OCI-LY7 (cell line): ENCODE results near the gene IQCC. TPM values are rescaled to one million over a fixed set of nuclear protein-coding genes. Genes with fewer than 3 reads are reported as not detected.

ENCODE experiments used
- BruUV-seq: library from RNA; stranded (reverse); fragments of 400-500 nt; replicated peaks from 2 replicates; lab custom pipeline; 2021; lab: Mats Ljungman, UMichigan
- CTCF ChIA-PET: fragments of 300-600 bp; sonication (Branson Sonifier 250); formaldehyde crosslinking; loops from one replicate; lab custom pipeline; 2022; ENCODE audit warnings: antibody characterized with exemption; ENCODE audit not compliant: unreplicated experiment; lab: Charles Lee
- POLR2A ChIA-PET: fragments of 300-600 bp; sonication (Branson Sonifier 250); formaldehyde crosslinking; loops from one replicate; lab custom pipeline; 2022; ENCODE audit warnings: antibody characterized with exemption; lab: Charles Lee
- DNase-seq: peaks from one replicate; pipeline ENCODE4 v3.0.0-alpha.2; 2015; ENCODE audit warnings: low spot score
- H2AFZ ChIP-seq: fragments of 200-600 bp; sonication (generic), shearing (Covaris generic); 2 replicates; pipeline ENCODE4 v1.6.1; 2014; ENCODE audit warnings: mild to moderate bottlenecking, antibody characterized with exemption, low read length, moderate library complexity
- H3K27ac ChIP-seq: fragments of 200-600 bp; sonication (generic); 2 replicates; pipeline ENCODE4 v1.5.1; 2014; ENCODE audit warnings: mixed run types, low read depth, mild to moderate bottlenecking, moderate library complexity, low read length, inconsistent platforms; ENCODE audit not compliant: poor library complexity, severe bottlenecking
- H3K36me3 ChIP-seq: fragments of 200-600 bp; sonication (generic); 2 replicates; pipeline ENCODE4 v1.6.1; 2014; ENCODE audit warnings: mild to moderate bottlenecking, antibody characterized with exemption, low read length, moderate library complexity, mixed read lengths; ENCODE audit not compliant: insufficient read depth
- H3K4me1 ChIP-seq: fragments of 200-600 bp; sonication (generic); 2 replicates; pipeline ENCODE4 v1.5.1; 2014; ENCODE audit warnings: mild to moderate bottlenecking, low read length; ENCODE audit not compliant: insufficient read depth, poor library complexity, severe bottlenecking
- H3K4me2 ChIP-seq: fragments of 200-600 bp; sonication (generic); 2 replicates; pipeline ENCODE4 v1.6.1; 2014; ENCODE audit warnings: mild to moderate bottlenecking, low read length
- H3K4me3 ChIP-seq: fragments of 200-600 bp; sonication (generic); 2 replicates; pipeline ENCODE4 v1.5.1; 2014; ENCODE audit warnings: mild to moderate bottlenecking, low read depth, low read length; ENCODE audit not compliant: poor library complexity, severe bottlenecking
- H3K79me2 ChIP-seq: fragments of 200-600 bp; sonication (generic); 2 replicates; pipeline ENCODE4 v1.6.1; 2016; ENCODE audit warnings: low read depth, mild to moderate bottlenecking, low read length, moderate library complexity, mixed read lengths; ENCODE audit not compliant: insufficient read depth
- H3K9me2 ChIP-seq: fragments of 200-600 bp; sonication (generic); 2 replicates; pipeline ENCODE4 v1.6.1; 2016; ENCODE audit warnings: mild to moderate bottlenecking, low read length, mixed read lengths; ENCODE audit not compliant: insufficient read depth
- H3K9me3 ChIP-seq: fragments of 200-600 bp; sonication (generic); 2 replicates; pipeline ENCODE4 v1.6.1; 2014; ENCODE audit warnings: mild to moderate bottlenecking, mixed run types, low read length, mixed read lengths
- H4K20me1 ChIP-seq: fragments of 200-600 bp; sonication (generic); 2 replicates; pipeline ENCODE4 v1.6.1; 2014; ENCODE audit warnings: mild to moderate bottlenecking, antibody characterized with exemption, low read length, moderate library complexity, mixed read lengths; ENCODE audit not compliant: insufficient read depth
- EZH2phosphoT487 ChIP-seq: fragments of 200-600 bp; sonication (generic); IDR thresholded peaks from 2 replicates; pipeline ENCODE4 v1.6.1; 2018; ENCODE audit warnings: low read depth, borderline replicate concordance, mild to moderate bottlenecking, mixed run types, antibody characterized with exemption, low read length, moderate library complexity, mixed read lengths
- intact Hi-C: fragments of 100-400 bp; cut with micrococcal nuclease; formaldehyde crosslinking; loops from one replicate; pipeline ENCODE4 v1.10.0; 2022; ENCODE audit not compliant: unreplicated experiment
- total RNA-seq, 2 experiments: library from RNA; depleted of rRNA in 1 of 2; stranded (reverse); fragments of >200 nt in 1 of 2; shearing (Covaris generic) in 1 of 2; gene quantifications; 2 replicates each; pipeline ENCODE4 v1.2.3, GENCODE V29; 2014 to 2022
- TF ChIP-seq, protein P1 (sequence below): fragments of 200-600 bp; sonication (generic); conservative IDR thresholded peaks from 2 replicates; pipeline ENCODE4 v1.5.1; 2014; ENCODE audit warnings: mild to moderate bottlenecking, antibody characterized with exemption, low read length, moderate library complexity, mixed read lengths

Gene IQCC
- total RNA-seq, 2 experiments from 2014 or later: 8.0 to 14.5 TPM

GRCh38 chr1:32182060-32182459, 23.4 kb upstream of the IQCC start:
- peaks cover 46% of the 10 kb centered on the region for H3K4me1 ChIP-seq
- TF ChIP-seq, protein P1, sequence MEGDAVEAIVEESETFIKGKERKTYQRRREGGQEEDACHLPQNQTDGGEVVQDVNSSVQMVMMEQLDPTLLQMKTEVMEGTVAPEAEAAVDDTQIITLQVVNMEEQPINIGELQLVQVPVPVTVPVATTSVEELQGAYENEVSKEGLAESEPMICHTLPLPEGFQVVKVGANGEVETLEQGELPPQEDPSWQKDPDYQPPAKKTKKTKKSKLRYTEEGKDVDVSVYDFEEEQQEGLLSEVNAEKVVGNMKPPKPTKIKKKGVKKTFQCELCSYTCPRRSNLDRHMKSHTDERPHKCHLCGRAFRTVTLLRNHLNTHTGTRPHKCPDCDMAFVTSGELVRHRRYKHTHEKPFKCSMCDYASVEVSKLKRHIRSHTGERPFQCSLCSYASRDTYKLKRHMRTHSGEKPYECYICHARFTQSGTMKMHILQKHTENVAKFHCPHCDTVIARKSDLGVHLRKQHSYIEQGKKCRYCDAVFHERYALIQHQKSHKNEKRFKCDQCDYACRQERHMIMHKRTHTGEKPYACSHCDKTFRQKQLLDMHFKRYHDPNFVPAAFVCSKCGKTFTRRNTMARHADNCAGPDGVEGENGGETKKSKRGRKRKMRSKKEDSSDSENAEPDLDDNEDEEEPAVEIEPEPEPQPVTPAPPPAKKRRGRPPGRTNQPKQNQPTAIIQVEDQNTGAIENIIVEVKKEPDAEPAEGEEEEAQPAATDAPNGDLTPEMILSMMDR: no peak
- TF ChIP-seq EZH2phosphoT487: no peak
- peak overlapping the region; percentile 72 for H3K4me2 ChIP-seq
- POLR2A ChIA-PET: interaction anchor here (0.5 kb wide), 1 partner anchor 565 kb away, joined by 4 read pairs; no protein-coding TSS in a partner anchor
- H3K9me3 ChIP-seq: no peaks in the 10 kb centered on the region
- intact Hi-C loops: no loop called here
- H3K4me3 ChIP-seq: peak overlapping the region; percentile 78
- peaks cover 65% of the 10 kb centered on the region for H3K79me2 ChIP-seq
- H3K27ac ChIP-seq: no peak overlapping the region
- no peak for DNase-seq
- CTCF ChIA-PET: no interaction called here
- peaks cover 65% of the 10 kb centered on the region for H3K36me3 ChIP-seq
- peaks cover 16% of the 10 kb centered on the region for H4K20me1 ChIP-seq
- H3K9me2 ChIP-seq: no peaks in the 10 kb centered on the region
- BruUV-seq: no TSS peak
- no peak overlapping the region for H2AFZ ChIP-seq

DNA sequence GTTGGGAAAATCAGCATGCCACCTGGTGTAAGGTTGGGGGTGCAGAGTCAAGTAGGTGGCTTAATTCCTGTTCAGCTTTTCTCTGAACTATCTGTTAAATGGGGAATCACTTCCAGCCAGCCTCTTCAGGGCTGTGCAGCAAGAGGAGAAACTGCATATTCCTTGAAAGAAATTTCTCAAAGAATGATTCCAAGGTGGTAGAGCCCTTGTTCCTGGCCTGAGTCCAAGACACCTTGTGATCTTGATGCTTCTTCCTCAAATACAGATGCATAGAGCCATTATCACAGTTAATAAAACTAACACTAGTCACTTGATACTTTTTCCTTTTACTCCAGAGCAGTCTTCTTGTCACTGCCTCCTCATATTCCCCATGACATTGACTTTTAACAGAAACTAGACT, 20.8 kb upstream of the IQCC start:
- no peaks in the 10 kb centered on the region for H3K9me3 ChIP-seq
- peaks cover 37% of the 10 kb centered on the region for H3K4me1 ChIP-seq
- ChIA-PET POLR2A (no interaction called here), CTCF (interaction anchor here (0.5 kb wide), 1 partner anchor 13 kb away, joined by 3 read pairs; no protein-coding TSS in a partner anchor)
- no peak overlapping the region for H2AFZ ChIP-seq
- H3K36me3 ChIP-seq: peaks cover 91% of the 10 kb centered on the region
- DNase-seq: no peak
- peaks cover 16% of the 10 kb centered on the region for H4K20me1 ChIP-seq
- intact Hi-C loops: no loop called here
- H3K4me2 ChIP-seq: no peak overlapping the region
- peaks cover 70% of the 10 kb centered on the region for H3K79me2 ChIP-seq
- H3K4me3 ChIP-seq: no peak overlapping the region
- no peak overlapping the region for H3K27ac ChIP-seq
- no peaks in the 10 kb centered on the region for H3K9me2 ChIP-seq
- no peak for TF ChIP-seq EZH2phosphoT487
- no TSS peak for BruUV-seq

- Histone ChIP-seq H2AFZ (no peak overlapping the region), H4K20me1 (peaks cover 12% of the 10 kb centered on the region), H3K4me1 (peaks cover 33% of the 10 kb centered on the region), H3K79me2 (peaks cover 58% of the 10 kb centered on the region), H3K36me3 (peaks cover 93% of the 10 kb centered on the region), H3K4me2 (peak overlapping the region; percentile 12; the same call in 1 of the 2 replicates), H3K9me2 (no peaks in the 10 kb centered on the region), H3K4me3 (no peak overlapping the region), H3K27ac (peak overlapping the region; percentile 16), H3K9me3 (no peaks in the 10 kb centered on the region)
- intact Hi-C loops: no loop called here
- DNase-seq: peak; percentile 43
- no peak for TF ChIP-seq EZH2phosphoT487
- TF ChIP-seq, protein P1: no peak
- no TSS peak for BruUV-seq
- ChIA-PET POLR2A (no interaction called here), CTCF (no interaction called here)
Observed at GRCh38 chr1:32186077-32186476, 19.4 kb upstream of the IQCC start.
